A673 (cell line): ENCODE results near the gene KHDRBS1.
"Not testable (repeated sequence)": the region's sequence is repeated elsewhere in the genome, so short reads cannot be mapped to it uniquely, and the experiment has no call there.

ENCODE experiments used
- CTCF ChIP-seq: fragments of 300-800, 200-600 bp; sonication (generic); conservative IDR thresholded peaks from 2 replicates; pipeline ENCODE4 v1.5.1; 2017; ENCODE audit warnings: low read depth, mild to moderate bottlenecking, antibody characterized with exemption, low read length, moderate library complexity, mixed read lengths
- EZH2 ChIP-seq: fragments of 200-600 bp; sonication (generic); IDR thresholded peaks from 2 replicates; pipeline ENCODE4 v1.6.1; 2017; ENCODE audit warnings: borderline replicate concordance, low read depth, mild to moderate bottlenecking, mixed read lengths, antibody characterized with exemption, low read length; ENCODE audit not compliant: poor library complexity, severe bottlenecking

- not testable (repeated sequence) for TF ChIP-seq CTCF, EZH2
Measured at GRCh38 chr1:32065613-32066488, 52.2 kb downstream of the KHDRBS1 start.
